K562 (cell line): ENCODE results near the gene SCN1B. TPM values are rescaled to one million over a fixed set of nuclear protein-coding genes. Genes with fewer than 3 reads are reported as not detected.

Experiments
- ATAC-seq: fragments of 200-7000 bp; cut with Tn5 transposase; 3 replicates; pipeline ENCODE4 v1.9.1; 2020; ENCODE audit warnings: moderate library complexity
- BruUV-seq: library from RNA; stranded (reverse); fragments of 400-500 nt; replicated peaks from 2 replicates; lab custom pipeline; 2021; lab: Mats Ljungman, UMichigan
- CTCF ChIA-PET: fragments of 300-600 bp; formaldehyde crosslinking; extraction: SDS; loops from one replicate; lab custom pipeline; 2021; ENCODE audit warnings: low intra/inter-chr PET ratio; lab: Yijun Ruan, JAX
- POLR2A ChIA-PET: fragments of 300-600, 350-650 bp; sonication (Branson Sonifier 250); formaldehyde crosslinking; extraction: SDS; loops from one replicate; lab custom pipeline; 2021; ENCODE audit warnings: antibody characterized with exemption, inconsistent platforms; lab: Yijun Ruan, JAX
- DNase-seq, 4 experiments: peaks; one replicate each; pipeline versions ENCODE4 v3.0.0 to v3.0.0-alpha.2; 2011 to 2018; ENCODE audit warnings: low spot score in 3 of 4, mixed read lengths in 3 of 4; ENCODE audit errors: extremely low read depth in 1 of 4
- FAIRE-seq: peaks from 2 replicates; lab custom pipeline; 2011; peaks lifted over from hg19 to GRCh38; lab: Jason Lieb, UNC
- H2AFZ ChIP-seq: 2 replicates; pipeline ENCODE4 v1.6.0; 2011; ENCODE audit warnings: low read depth, low read length, control low read depth, inconsistent platforms
- H3K27ac ChIP-seq: fragments of 200-600 bp; 3 replicates; pipeline ENCODE4 v1.8.0; 2011; ENCODE audit warnings: low read depth, mild to moderate bottlenecking, control low read depth, inconsistent platforms, low read length, moderate library complexity, mixed read lengths; ENCODE audit errors: extremely low read depth
- H3K27me3 ChIP-seq, 2 experiments: fragments of 300-600 bp in 1 of 2; 2 replicates in 1 of 2; 3 replicates in 1 of 2; pipeline versions ENCODE4 v1.6.0 to v1.8.0; 2011; ENCODE audit warnings: inconsistent platforms in 2 of 2, low read length in 2 of 2, mild to moderate bottlenecking in 1 of 2, mixed read lengths in 1 of 2, moderate library complexity in 1 of 2; ENCODE audit not compliant: control insufficient read depth in 2 of 2, insufficient read depth in 2 of 2
- H3K36me3 ChIP-seq: fragments of 300-600 bp; 3 replicates; pipeline ENCODE4 v1.8.0; 2011; ENCODE audit warnings: mild to moderate bottlenecking, low read length, inconsistent platforms; ENCODE audit not compliant: control insufficient read depth, insufficient read depth
- H3K4me1 ChIP-seq, 2 experiments: fragments of 200-600 bp in 1 of 2; replicated peaks in 1 of 2; 2 replicates in 1 of 2; 3 replicates in 1 of 2; pipeline versions ENCODE4 v1.5.1 to v1.8.0; 2011; ENCODE audit warnings: inconsistent platforms in 2 of 2, low read length in 2 of 2, mild to moderate bottlenecking in 1 of 2, mixed read lengths in 1 of 2, moderate library complexity in 1 of 2; ENCODE audit not compliant: control insufficient read depth in 2 of 2, insufficient read depth in 2 of 2
- H3K4me2 ChIP-seq: 2 replicates; pipeline ENCODE4 v1.6.1; 2011; ENCODE audit warnings: low read length, control low read depth, inconsistent platforms, mixed read lengths; ENCODE audit not compliant: insufficient read depth
- H3K4me3 ChIP-seq: fragments of 200-600 bp; sonication (generic), shearing (Covaris generic); 2 replicates; pipeline ENCODE4 v1.5.1; 2016; ENCODE audit warnings: control low read depth, inconsistent platforms
- H3K79me2 ChIP-seq: fragments of 200-600 bp; 3 replicates; pipeline ENCODE4 v1.8.0; 2011; ENCODE audit warnings: low read length, inconsistent platforms; ENCODE audit not compliant: control insufficient read depth, insufficient read depth
- H3K9ac ChIP-seq, 2 experiments: 2 replicates each; pipeline versions ENCODE4 v1.6.0 to v1.6.1; 2011; ENCODE audit warnings: low read depth in 2 of 2, low read length in 2 of 2, control low read depth in 1 of 2, inconsistent platforms in 1 of 2, mild to moderate bottlenecking in 1 of 2, mixed read lengths in 1 of 2; ENCODE audit not compliant: insufficient read depth in 1 of 2
- H3K9me1 ChIP-seq: one replicate; pipeline ENCODE4 v1.6.0; 2011; ENCODE audit warnings: inconsistent platforms, mild to moderate bottlenecking, low read length, moderate library complexity; ENCODE audit not compliant: control insufficient read depth, insufficient read depth
- H3K9me3 ChIP-seq: replicated peaks from 2 replicates; pipeline ENCODE4 v1.5.1; 2011; ENCODE audit warnings: low read depth, low read length, inconsistent platforms; ENCODE audit not compliant: control insufficient read depth, insufficient read depth
- H4K20me1 ChIP-seq: replicated peaks from 2 replicates; pipeline ENCODE4 v1.6.1; 2011; ENCODE audit warnings: low read length, inconsistent platforms, mixed read lengths; ENCODE audit not compliant: control insufficient read depth, insufficient read depth
- ATF3 ChIP-seq, 2 experiments: fragments of 450-650 bp in 1 of 2; sonication (generic) in 1 of 2; formaldehyde crosslinking in 1 of 2; IDR thresholded peaks in 1 of 2; conservative IDR thresholded peaks in 1 of 2; 2 replicates each; pipeline versions ENCODE4 v1.6.1 to v1.8.1; 2016 to 2023; ENCODE audit warnings: mild to moderate bottlenecking in 2 of 2, moderate library complexity in 2 of 2, inconsistent platforms in 1 of 2, missing genetic modification reagents in 1 of 2
- NFATC3 ChIP-seq: fragments of 450-650 bp; IDR thresholded peaks from 2 replicates; pipeline ENCODE4 v1.6.1; 2017; ENCODE audit warnings: mild to moderate bottlenecking
- SMARCA5 ChIP-seq: fragments of 450-650 bp; IDR thresholded peaks from 2 replicates; pipeline ENCODE4 v1.6.1; 2016
- ZNF253 ChIP-seq: fragments of 250-450 bp; sonication (Bioruptor Pico); conservative IDR thresholded peaks from 2 replicates; pipeline ENCODE4 v1.6.1; 2021; ENCODE audit warnings: mild to moderate bottlenecking
- ZNF551 ChIP-seq: fragments of 250-450 bp; sonication (Bioruptor Pico); IDR thresholded peaks from 2 replicates; pipeline ENCODE4 v1.5.0; 2021; ENCODE audit warnings: mild to moderate bottlenecking, moderate library complexity
- ZNF695 ChIP-seq: fragments of 450-650 bp; formaldehyde crosslinking; IDR thresholded peaks from 2 replicates; pipeline ENCODE4 v1.4.0; 2020; ENCODE audit warnings: mild to moderate bottlenecking, moderate library complexity
- ZNF699 ChIP-seq: fragments of 250-450 bp; sonication (Bioruptor Pico); IDR thresholded peaks from 2 replicates; pipeline ENCODE4 v1.8.0; 2021; ENCODE audit warnings: mild to moderate bottlenecking, moderate library complexity; ENCODE audit not compliant: insufficient replicate concordance
- WGBS: fragments of 100-300 bp; shearing (Covaris generic); methylation state at CpG from one replicate; pipeline ENCODE4 v1.1.6; 2016; ENCODE audit warnings: low coverage, mixed read lengths; ENCODE audit not compliant: insufficient coverage; ENCODE audit errors: missing lambda C conversion rate; 5-methylcytosine and 5-hydroxymethylcytosine counted together
- in situ Hi-C: fragments of 300-500 bp; cut with MboI; formaldehyde crosslinking; loops from 4 replicates; pipeline ENCODE4 v1.15.0; 2018; ENCODE audit warnings: inconsistent platforms, mixed read lengths
- intact Hi-C: fragments of 100-400 bp; cut with micrococcal nuclease; formaldehyde crosslinking; loops from 2 replicates; pipeline ENCODE4 v1.14.2; 2022
- polyA plus RNA-seq, 8 experiments: library from polyadenylated mRNA; depleted of rRNA in 4 of 8; stranded (reverse) in 5 of 8; unstranded in 3 of 8; fragments of >200 nt; fragmentation: Nextera tagmentation in 2 of 8; fragmentation: Illumina TruSeq in 1 of 8; extraction: Ambion mirVana in 2 of 8; extraction: Trizol in 1 of 8; gene quantifications; 2 replicates each; pipeline versions ENCODE4 v1.2.1 to v1.2.3, GENCODE V29; 2011 to 2014; ENCODE audit warnings: inconsistent platforms in 1 of 8, missing spikeins in 1 of 8
- total RNA-seq, 7 experiments: library from RNA; depleted of rRNA in 6 of 7; stranded (reverse); fragments of >200 nt in 6 of 7; fragmentation: Illumina TruSeq in 2 of 7; extraction: Trizol in 2 of 7; gene quantifications; 2 replicates each; pipeline versions ENCODE4 v1.2.1 to v1.2.3, GENCODE V29; 2011 to 2021; ENCODE audit warnings: low replicate concordance in 1 of 7
- TF ChIP-seq, protein P1 (sequence below): fragments of 250-450 bp; sonication (Bioruptor Pico); IDR thresholded peaks from 2 replicates; pipeline ENCODE4 v1.8.0; 2022; ENCODE audit warnings: inconsistent platforms

The SCN1B gene
- total and polyA plus RNA-seq, 9 of the 15 experiments (the other 6 are each of a cell fraction or from before 2014, with no cell fraction given): 0.03 to 2.5 (median 0.91) TPM

DNA sequence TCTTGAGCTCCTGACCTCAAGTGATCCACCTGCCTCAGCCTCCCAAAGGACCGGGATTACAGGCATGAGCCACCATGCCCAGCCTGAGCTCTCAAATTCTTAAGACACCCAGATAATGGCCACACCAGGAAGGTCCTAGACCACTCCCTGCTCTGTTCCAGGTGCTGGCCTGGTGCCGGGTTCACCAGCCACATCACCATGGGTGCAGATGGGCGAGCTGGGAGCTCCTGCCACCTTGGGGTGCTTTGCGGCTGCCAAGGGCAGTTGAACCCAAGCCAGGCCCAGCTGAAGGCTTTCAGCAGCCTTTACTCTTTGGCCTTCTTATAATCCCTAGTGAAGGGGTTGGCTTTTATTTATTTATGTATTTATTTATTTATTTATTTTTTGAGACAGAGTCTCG lies 16.2 kb downstream of the SCN1B start (continued):
- no peak for TF ChIP-seq ATF3 (IDR thresholded peaks at IDR 0.05)
- TF ChIP-seq ATF3 (CRISPR knock-in tag; conservative IDR thresholded peaks at IDR 0.05): no peak
- TF ChIP-seq ZNF695 (CRISPR knock-in tag): no peak
- TF ChIP-seq ZNF253 (CRISPR knock-in tag): no peak

- Histone ChIP-seq H3K27ac (no peak overlapping the region), H3K9ac (no peak overlapping the region; a peak in 1 of 4 replicates), H3K4me2 (no peak overlapping the region), H4K20me1 (no peaks in the 10 kb centered on the region), H3K4me1 (peaks cover 0 to 10% of the 10 kb centered on the region in 2 experiments; a peak in 2 of 5 replicates), H3K9me3 (no peaks in the 10 kb centered on the region), H3K27me3 (0 out of 5 replicates have a peak, but pooled peaks cover 0 to 4% of the 10 kb centered on the region in 2 experiments), H2AFZ (no peak overlapping the region), H3K4me3 (no peak overlapping the region), H3K9me1 (no peaks in the 10 kb centered on the region), H3K79me2 (no peaks in the 10 kb centered on the region), H3K36me3 (no peaks in the 10 kb centered on the region)
- DNase-seq: no peak
- POLR2A ChIA-PET: interaction anchor here (0.7 to 1.2 kb wide), 2 partner anchors 18 kb away, joined by 3 to 4 read pairs; no protein-coding TSS in a partner anchor
- no peak for ATAC-seq
- 25% methylated on average over 9 of the region's 12 CpGs for WGBS
- in situ Hi-C loops: no loop called here
- intact Hi-C loops: loop anchor here (1.0 to 10.0 kb wide), 2 partner anchors 19 to 46 kb away; no protein-coding TSS in a partner anchor
- CTCF ChIA-PET: no interaction called here
- no peak for FAIRE-seq
- TF ChIP-seq ZNF551 (CRISPR knock-in tag): no peak
- no peak for TF ChIP-seq ZNF699 (CRISPR knock-in tag)
- TF ChIP-seq, protein P1, sequence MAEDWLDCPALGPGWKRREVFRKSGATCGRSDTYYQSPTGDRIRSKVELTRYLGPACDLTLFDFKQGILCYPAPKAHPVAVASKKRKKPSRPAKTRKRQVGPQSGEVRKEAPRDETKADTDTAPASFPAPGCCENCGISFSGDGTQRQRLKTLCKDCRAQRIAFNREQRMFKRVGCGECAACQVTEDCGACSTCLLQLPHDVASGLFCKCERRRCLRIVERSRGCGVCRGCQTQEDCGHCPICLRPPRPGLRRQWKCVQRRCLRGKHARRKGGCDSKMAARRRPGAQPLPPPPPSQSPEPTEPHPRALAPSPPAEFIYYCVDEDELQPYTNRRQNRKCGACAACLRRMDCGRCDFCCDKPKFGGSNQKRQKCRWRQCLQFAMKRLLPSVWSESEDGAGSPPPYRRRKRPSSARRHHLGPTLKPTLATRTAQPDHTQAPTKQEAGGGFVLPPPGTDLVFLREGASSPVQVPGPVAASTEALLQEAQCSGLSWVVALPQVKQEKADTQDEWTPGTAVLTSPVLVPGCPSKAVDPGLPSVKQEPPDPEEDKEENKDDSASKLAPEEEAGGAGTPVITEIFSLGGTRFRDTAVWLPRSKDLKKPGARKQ: no peak
- no peak for TF ChIP-seq NFATC3
- TF ChIP-seq SMARCA5: no peak
- BruUV-seq: no TSS peak
Measured at GRCh38 chr19:35048911-35049411, 18.7 kb downstream of the SCN1B start.
